Posterior cingulate gyrus (tissue), 11 donors: ENCODE measurements around the gene RAB33A.

ENCODE experiments used
- DNase-seq, 10 donors: peaks; one replicate each; pipeline versions ENCODE4 v3.0.0 to v3.0.0-alpha.2; 2020 to 2021; ENCODE audit warnings: mixed read lengths in 3 of 10
- intact Hi-C: fragments of 100-400 bp; cut with DNase I; formaldehyde crosslinking; loops from one replicate; pipeline ENCODE4 v1.15.1; 2023

RAB33A gene

DNA sequence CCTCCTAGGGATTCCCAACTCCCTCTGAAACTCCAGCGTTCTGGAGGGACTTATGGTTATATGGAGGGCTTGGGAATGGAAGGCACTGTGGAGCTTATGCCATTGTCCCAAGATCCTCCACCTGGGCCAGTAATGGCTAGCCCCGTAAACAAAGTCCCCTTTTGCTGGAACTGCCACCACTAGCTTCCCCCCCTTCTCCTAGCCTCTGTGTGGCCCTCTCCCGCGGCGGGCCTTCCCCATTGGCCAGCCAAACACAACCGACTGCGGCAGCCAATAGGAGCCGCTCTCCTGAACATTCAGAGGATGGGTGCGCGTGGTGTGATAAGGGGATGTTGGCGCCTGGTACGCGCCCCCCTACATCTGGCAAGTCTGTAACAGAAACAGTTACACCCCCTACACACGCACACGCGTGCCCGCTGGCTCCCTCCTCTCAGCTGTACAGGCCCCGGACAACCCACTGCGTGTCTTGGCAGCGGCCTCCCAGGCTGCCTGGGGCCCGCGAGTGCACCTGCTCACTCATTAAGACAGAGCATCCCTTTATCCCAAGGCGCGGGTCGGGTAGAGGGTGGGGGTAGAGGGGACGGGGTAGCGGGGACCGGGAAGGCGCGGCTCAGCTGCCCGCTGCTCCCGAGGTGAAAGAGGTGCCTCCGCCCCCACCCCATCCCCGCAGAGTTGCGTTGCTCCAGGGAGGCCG lies 863 bp upstream of the RAB33A start:
- DNase-seq: peak; percentile 76 to 98 (median 82)
- intact Hi-C loops: no loop called here

DNA sequence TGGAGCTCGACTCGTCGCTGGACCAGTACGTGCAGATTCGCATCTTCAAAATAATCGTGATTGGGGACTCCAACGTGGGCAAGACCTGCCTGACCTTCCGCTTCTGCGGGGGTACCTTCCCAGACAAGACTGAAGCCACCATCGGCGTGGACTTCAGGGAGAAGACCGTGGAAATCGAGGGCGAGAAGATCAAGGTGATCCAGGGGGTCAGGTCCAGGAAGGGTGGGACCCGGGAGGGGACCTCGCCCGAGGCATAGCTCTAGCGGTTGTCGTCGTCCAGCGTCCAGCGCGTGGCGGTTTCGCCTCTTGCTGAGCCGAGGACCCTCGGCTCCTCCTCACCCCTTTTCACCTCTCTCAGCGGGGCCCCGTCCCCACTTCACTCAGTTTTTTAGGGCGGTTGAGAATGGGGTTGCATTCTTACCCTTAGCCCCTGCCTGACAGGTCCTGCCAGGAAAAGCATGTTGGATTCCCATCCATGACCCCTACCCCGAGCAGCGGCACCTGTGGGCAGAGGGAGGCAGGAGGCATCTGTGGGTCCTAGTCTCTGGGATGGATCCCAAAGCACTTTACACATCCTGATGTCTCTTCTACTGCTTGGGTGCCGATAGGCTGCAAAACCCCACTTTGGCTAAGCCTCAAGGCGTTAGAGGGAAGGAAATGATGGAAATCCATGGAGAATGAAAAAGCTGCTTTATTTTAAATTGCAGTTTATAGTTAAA lies 524 bp downstream of the RAB33A start:
- intact Hi-C loops: no loop called here
- DNase-seq: peak in 2 of 10 donors; percentile 12 to 87

DNA sequence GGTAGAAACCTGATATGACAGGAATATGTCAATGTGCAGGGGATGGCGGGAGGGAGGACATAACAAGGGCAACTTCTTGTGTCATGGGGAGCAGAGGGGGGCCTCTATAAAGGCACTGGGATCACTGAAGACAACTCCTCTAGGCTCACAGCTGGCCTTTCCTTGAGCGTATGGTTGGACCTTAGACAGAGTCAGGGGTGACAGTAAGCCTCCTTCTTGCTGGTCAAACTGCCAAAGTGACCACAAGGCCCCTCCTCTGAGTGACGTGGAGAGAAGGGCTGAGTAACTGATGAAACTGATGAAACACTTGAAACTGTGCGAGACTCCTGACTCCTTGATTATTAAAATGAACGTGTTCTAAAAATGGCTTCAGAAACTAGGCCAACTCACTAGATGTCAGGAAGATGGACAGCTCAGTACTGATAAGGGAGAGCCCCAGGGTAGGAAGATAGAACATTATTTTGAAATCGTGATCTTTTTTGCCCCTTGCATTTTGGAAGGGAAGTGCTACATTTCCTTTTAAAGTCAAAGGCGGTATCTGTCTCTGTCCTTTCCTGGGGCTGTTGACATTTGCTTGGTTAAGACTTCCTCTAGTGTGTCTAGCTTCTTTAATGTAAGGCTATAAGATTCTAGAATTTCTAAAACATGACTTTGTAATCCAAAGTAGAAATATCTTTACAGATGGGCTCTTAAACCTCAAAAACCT lies 1.6 kb downstream of the RAB33A start:
- intact Hi-C loops: no loop called here
- peak in 3 of 10 donors; percentile 15 to 72 (median 48) for DNase-seq

DNA sequence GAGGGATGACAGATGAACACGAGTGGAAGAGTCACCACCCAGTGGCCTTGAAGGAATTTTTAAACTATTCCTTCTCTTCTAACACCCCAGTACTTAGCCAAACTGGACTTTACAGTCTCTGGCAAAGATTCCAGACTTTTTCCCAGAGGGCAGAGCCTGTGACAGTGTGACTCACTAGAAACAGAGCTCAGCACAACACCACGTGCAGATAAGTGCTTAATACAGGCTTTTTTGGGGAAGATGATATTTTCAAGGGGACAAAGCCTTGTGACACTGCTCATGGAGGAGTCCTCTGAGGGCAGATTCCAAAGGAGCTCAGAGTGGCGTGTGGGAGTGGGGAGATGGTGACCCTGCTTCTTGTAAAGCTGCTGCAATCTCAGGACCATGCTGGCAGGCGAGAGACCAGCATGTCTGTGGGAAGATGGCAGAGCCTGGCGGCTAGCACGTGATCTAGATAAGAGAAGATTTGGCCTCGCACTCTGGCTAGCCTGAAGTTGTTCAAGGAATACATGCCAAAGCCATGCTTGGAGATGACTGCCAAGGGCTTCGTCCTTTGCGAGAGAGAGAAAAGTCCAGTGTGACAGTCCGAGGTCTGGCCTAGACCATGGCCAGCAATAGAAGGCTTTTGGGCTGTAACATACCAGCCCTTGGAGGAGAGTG lies 2.4 kb downstream of the RAB33A start:
- DNase-seq: peak in 2 of 10 donors; percentile 11 to 81
- intact Hi-C loops: no loop called here

DNA sequence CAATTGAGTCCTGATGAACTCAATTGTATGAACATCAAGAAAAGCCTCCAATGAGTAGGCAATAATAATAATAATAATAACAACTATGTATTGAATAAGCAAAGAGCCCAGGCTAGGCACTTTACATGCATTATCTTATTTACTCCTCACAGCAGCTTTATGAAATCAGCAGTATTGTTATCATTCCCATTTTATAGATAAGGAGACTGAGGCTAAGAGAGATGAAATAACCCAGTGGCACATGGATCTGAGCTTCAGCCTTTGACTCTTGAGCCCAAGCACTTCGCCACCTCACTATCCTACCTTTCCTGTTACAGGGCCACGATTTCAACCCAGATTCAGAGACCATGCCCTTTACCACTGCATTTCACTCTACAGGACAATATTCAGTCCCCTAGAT lies 3.2 kb downstream of the RAB33A start:
- intact Hi-C loops: no loop called here
- peak in 1 of 10 donors; percentile 12 for DNase-seq

DNA sequence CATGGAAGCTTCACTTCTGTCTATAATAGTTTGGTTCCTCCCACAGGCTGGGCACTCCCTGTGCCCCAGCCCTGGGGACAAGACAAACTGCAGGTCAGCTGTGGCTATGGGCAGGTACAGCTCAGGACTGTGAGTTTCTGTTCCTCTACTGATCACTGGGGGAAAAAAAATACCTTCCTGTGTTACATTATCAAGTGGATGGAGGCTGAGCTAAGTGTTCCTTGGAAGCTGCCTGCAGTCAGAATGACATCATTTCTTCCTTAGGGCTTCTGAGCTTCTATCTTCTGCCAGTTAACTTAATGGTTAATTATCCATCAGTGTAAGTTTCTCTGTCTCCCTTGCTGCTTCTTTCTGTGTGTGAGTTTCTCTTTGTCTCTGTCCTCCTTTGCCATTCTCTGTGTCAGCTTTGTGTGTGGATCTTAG lies 4.6 kb downstream of the RAB33A start:
- DNase-seq: no peak
- intact Hi-C loops: no loop called here

DNA sequence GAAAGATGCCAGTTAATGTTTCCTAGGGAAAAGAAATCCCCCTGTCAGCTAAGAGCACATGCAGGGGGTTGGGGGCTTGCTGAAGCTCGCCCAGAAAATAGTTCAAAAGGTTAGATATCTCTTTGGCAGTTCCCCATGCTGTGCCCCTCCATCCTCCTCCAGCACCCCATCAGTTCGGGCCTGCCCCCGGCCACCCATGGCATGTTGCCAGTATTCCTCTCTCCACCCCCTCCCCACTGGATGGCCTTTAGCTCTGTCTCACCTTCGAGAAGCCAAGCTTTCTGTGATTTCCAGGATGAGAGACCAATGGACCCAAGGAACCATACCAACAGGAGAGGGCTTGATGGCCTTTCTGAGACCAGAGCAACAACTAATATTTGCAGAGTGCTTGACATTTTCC lies 5.2 kb downstream of the RAB33A start:
- peak in 1 of 10 donors; percentile 72 for DNase-seq
- intact Hi-C loops: no loop called here

DNA sequence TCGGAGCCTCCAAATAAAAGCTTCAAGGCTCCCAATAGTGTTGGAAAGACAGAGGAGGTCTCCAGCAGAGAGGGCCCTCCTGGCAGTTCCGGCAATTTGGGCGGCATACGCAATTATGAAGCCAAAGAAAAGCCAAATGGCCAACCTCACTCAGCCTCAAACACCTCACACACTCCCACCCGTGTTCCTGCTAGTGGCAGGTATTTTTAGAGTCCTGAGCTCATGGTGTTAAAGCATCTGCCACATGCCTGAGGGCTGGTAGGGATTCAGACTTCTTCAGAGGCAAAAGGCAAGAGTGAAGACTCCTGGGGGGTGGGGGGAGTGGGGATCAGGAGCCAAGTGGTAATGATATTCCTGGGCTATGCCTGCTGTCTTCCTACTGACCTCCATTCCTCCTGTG lies 7.4 kb downstream of the RAB33A start:
- DNase-seq: peak in 5 of 10 donors; percentile 15 to 87 (median 37)
- intact Hi-C loops: no loop called here

DNA sequence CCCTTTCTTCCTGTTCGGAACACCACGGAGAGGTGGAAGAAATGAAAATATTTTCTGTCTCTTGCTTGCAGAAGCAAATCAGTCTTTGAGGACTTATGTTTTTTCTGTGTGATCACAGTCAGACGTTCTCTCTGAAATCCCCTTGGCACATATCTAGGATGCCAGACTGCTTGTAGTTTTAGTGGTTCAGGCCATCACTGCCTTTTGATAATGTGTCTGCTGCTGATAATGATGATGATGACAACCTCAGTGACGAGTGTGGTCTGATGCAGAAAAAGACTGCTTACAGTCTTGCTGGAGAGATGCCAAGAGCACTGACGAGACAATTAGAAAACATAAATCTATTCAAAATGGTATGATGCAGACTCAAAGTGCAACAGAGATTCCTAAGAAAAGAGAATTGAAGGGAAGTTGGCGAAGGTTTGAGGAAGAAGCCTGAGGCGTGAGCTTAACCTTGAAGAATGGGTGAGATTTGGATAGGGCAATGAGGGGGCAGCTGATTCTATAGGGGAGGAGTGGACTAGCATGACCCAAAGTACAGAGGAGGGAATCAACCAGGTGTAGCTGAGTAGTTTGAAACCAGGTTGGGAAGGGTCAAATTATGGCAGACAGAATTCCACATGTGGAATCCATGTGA lies 7.9 kb downstream of the RAB33A start:
- intact Hi-C loops: no loop called here
- no peak for DNase-seq

DNA sequence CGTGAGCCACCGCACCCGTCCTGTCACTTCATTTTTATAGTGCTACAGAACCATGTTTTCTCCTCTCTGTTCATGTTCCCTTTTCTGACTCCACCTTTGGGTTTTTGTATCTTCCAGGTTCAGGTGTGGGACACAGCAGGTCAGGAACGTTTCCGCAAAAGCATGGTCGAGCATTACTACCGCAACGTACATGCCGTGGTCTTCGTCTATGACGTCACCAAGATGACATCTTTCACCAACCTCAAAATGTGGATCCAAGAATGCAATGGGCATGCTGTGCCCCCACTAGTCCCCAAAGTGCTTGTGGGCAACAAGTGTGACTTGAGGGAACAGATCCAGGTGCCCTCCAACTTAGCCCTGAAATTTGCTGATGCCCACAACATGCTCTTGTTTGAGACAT lies 12.4 kb downstream of the RAB33A start:
- peak in 1 of 10 donors; percentile 53 for DNase-seq
- intact Hi-C loops: no loop called here

DNA sequence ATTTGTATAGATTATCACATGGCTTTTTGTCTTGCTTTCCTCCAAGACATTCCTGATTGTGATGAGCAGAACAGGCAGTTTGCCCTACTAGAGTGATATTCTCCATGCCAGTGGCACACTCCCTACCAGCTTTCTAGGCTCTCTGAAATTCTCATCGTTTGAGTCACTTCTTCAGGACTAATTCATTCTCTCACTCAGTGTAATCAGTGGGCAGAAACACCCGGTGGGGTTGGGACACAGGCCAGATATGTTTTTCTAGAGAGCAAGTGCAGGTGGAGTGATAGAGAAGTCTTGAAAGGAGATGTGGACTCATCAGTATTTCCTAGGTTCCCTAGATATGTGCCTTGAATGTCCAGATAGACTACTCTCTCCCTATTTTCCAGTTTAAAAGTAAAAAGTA lies 13.1 kb downstream of the RAB33A start:
- intact Hi-C loops: no loop called here
- no peak for DNase-seq

DNA sequence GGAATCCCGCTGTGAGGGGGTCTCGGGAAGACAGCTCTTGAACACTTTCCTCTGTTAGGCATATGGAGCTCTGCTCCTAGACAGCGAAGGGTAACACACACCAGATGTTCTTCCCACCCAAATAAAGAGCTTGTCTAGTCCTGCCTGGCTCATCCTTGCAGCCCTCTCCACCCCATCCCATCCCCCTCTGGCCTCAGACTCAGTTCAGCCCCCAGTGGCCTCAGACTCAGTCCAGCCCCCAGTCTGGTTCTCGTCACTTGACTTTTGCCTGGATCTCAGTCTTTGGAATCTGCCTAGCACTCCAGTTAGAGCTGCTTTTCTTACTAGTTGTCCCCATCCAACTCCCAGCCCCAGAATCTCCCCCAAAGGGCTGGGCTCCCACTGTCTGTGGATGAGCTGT lies 14.9 kb downstream of the RAB33A start:
- intact Hi-C loops: no loop called here
- peak in 1 of 10 donors; percentile 49 for DNase-seq

DNA sequence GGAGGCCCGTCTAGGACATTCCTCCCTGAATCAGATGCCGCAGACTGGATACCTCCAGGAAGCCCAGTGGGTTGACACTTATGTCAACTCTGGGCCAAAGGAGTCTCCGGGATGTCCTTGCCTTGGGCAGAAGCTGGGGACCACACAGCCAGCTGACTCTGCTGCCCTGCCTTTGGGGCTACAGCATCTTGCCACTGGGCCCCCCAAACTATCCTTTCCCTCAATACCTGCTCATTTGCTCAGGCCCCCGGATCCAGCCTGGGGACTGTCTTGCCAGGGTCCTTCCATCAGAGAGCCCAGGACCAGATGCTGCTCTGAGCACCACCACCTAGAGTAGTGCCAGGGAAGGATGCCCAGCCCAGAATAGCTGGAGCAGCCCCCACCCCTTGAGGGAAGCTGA lies 19.0 kb downstream of the RAB33A start:
- intact Hi-C loops: loop anchor here (10.0 kb wide), 1 partner anchor 586 kb away; no protein-coding TSS in a partner anchor

DNA sequence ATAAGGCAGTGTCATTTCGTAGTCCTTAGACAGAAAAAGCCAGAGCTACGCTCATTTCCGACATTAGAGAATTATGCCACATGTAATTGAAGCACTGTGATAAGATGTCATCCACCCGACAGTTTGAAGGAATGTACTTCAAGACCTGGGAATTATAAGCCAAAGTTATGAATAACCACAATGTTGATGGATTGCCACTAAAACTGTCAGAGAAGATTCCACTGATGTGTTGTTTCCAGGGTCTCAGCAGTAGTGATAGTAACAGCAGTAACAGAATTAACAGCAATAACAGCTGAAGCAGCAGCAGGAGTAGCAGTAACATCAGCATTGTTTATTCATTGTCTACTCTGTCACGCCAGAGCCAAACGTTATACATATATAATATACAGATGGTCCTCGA lies 24.7 kb downstream of the RAB33A start:
- intact Hi-C loops: loop anchor here (10.0 kb wide), 1 partner anchor 592 kb away; no protein-coding TSS in a partner anchor
- DNase-seq: no peak

More for the DNA sequence above, 19.0 kb downstream of the RAB33A start:
- DNase-seq: peak in 1 of 10 donors; percentile 43

DNA sequence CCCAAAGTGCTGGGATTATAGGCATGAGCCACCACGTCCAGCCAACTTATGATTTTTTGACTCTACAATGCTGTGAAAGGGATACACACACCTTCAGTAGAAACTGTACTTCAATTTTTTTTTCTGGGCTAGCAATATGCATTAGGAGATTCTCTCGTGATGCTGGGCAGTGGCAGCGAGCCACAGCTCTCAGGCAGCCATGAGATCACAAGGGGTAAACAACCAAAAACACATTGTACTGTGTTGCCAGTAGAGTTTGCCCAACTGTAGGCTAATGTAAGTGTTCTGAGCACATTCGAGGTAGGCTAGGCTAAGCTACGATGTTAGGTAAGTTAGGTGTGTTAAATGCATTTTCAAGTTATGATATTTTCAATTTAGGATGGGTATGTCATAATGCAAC lies 25.7 kb downstream of the RAB33A start:
- DNase-seq: peak in 1 of 10 donors; percentile 26
- intact Hi-C loops: loop anchor here (10.0 kb wide), 1 partner anchor 593 kb away; no protein-coding TSS in a partner anchor

DNA sequence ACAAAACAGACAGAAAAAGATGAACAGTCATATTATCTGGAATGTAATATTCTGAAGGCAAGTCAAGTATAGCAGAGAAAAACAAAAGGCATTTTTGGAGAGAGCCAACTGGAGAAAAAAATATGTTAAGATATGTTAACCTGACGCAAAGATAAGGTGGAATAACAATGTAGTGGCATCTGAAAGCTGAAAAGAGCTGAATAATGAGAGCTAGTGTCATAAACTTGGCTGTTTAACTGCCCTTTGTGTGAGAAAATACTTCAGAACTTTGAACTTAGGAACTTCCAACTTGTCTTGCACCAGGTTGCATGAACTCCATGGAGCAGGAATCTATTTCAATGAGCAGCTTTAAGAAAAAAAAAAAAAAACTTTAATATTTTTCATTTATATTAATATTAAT lies 32.9 kb downstream of the RAB33A start:
- intact Hi-C loops: no loop called here
- DNase-seq: no peak

DNA sequence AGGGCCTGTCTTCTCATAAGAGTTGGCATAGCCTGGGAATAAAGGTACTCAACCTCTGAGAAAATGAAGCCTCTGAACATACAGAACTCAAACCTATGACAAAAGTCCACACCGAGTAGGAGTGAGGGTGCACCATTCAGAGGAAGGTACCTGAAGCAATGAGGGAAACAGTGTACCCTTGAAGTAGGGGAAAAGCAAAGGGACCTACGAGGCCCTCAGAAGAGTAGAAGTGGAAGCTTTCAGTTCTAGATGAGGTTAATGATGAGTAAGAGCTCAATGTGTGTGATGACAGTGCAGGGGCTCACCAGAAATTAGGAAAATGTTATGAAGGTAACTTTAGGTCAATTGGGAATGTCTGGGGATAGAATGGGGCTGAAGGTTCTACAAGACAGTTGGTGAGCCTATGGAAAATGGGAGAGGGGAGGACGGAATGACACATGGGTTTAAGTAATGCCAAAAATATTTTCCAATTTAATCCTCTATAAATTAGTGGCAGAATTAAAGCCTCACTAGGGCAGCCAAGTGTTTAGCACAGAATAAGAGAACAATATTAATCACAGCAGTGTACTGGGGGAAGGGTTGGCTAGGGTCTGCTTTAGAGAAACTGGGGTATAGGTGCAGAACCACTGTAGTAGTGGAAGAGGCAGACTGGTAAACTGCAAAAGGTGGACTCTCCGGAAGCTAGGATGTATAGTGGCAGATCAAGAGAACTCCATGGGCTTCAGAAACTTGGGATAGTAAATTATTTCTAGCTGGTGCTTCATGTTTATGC lies 39.8 kb downstream of the RAB33A start:
- no peak for DNase-seq
- intact Hi-C loops: no loop called here

DNA sequence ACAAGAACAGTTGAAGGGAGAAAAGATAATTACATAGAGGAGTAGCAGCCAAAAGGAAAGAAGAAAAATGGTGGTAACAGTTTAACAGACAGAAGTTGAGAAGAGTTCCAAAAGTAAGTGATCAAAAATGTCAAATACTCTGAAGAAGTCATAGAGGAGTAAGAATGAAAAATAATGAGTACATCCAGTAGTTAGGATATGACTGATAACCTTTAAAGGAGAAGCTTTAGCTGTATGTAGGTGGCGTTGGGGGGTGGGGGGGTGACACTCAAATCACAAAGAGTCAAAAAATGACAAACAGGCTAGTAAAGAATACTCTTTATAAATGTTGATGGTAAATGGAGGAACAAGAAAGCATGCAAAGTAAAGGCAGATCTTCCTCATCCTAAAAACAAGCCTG lies 40.6 kb downstream of the RAB33A start:
- intact Hi-C loops: no loop called here
- DNase-seq: no peak

DNA sequence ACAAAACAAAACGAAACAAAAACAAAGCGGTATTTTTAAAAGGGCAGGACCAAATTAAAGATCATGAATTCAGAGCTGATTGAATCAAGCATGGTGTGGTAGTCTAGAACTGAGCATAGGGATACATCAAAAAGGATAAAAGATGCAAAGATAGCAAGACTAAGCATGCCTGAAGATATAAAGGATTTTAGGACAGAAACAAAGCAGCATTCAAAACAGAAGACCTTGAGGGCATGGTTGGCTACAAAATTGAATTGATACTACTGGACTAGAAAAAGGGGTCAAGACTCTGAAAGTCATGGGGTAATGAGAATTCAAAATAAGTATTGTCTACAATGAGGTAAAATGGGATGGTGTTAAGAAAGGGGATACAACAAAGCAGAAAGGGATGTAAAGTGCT lies 41.6 kb downstream of the RAB33A start:
- intact Hi-C loops: no loop called here
- DNase-seq: no peak
